ENCODE results near the gene EVA1C.
"Not testable (repeated sequence)": the region's sequence is repeated elsewhere in the genome, so short reads cannot be mapped to it uniquely, and the experiment has no call there.

Gene EVA1C

DNA sequence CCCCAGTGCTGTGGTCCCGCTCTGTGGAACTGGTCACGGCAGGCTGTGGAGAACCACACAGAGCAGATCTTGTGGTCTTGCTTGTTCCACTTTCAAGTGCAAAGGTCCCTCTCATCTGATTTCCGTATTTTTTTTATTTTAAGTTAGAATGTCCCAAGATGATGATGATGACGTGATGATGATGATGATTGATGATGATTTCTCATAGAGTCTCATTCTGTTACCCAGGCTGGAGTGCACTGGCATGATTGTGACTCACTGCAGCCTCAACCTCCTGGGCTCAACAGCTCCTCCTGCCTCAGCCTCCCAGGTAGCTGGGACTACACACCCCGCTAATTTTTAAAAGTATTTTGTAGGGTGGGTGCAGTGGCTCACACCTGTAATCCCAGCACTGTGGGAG lies 12.2 kb downstream of the EVA1C start:
- DNase-seq (ENCODE audit: low read depth in 2 of 2) = no peak

DNA sequence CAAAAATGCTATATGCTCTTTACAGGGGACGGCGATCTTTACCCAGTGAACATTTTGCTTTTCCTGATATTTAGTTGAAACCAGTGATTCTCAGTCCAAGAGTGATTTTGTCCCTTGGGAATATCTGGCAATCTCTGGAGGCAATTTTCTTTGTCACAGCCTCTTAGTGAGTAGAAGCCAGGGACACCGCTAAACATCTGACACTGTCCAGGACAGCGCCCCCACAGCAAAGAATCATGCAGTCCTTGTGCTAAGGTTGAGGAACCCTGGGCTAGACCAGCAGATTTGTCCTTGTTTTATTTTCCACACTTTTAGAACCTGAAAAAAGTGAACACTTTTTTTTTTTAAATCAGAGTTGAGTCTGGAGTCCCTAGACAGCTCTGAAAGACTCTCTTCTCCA lies 13.1 kb downstream of the EVA1C start:
- DNase-seq (ENCODE audit: low read depth in 2 of 2) = no peak

- no peak for DNase-seq (ENCODE audit: low read depth in 2 of 2)
Measured at GRCh38 chr21:32426066-32426465, 13.6 kb downstream of the EVA1C start.

- DNase-seq (ENCODE audit: low read depth in 2 of 2) = no peak
Measured at GRCh38 chr21:32426592-32427051, 14.1 kb downstream of the EVA1C start.

- DNase-seq (ENCODE audit: low read depth in 2 of 2) = no peak
Measured at GRCh38 chr21:32427958-32428623, 15.6 kb downstream of the EVA1C start.

DNA sequence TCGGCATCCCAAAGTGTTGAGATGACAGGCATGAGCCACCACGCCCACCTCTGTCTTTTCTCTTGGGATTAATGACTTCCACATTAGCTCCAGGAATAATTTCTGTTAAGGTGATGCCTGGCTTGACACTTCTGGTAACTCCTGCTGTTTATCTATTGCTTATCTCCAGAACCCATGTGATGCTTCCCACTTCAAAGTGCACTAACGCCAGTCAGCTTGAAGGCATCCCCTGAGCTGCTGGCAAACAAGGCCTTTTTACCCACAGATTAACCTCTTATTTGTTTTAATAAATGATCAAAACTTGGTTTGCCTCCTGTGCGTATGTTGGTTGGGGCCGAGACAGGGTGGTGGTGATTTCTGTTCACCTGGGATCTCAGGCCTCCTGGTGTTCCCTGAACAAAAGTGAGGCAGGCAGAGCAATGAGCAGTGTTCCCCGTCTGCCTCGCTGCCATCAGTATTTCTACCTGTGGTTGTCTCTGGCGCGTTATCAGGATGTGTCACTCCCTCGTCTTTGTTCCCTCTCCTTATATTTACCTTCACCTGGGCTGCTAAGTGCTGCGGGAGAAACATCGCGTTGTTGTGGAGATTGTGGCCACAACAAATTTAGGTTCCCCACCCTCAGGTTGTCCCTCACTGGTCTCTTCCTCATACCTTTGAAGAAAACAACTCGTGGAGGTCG lies 20.6 kb downstream of the EVA1C start:
- not testable (repeated sequence) for DNase-seq (ENCODE audit: low read depth in 2 of 2)

DNA sequence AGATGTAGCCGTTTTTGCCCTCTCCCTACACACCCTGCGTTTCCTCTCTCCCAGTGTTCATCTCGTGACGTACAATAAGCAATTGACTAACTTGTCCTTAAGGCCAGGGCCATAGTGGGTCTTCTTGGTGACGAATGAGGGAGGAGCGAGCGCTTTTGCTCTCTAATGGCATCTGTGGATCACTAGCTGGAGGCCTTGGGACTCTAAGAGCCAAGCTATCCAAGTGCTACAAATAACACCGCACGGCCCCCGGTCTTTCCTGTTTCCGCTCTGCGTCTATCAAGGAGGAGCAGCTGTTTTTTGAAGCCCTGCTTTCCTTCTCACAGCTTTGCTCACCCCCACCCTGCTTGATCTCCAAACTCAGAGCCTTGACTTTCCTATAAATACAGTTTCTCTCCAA lies 25.2 kb downstream of the EVA1C start:
- no peak for DNase-seq (ENCODE audit: low read depth in 2 of 2)

GRCh38 chr21:32442566-32443318 lies 30.2 kb downstream of the EVA1C start:
- DNase-seq (ENCODE audit: low read depth in 2 of 2) = no peak

DNA sequence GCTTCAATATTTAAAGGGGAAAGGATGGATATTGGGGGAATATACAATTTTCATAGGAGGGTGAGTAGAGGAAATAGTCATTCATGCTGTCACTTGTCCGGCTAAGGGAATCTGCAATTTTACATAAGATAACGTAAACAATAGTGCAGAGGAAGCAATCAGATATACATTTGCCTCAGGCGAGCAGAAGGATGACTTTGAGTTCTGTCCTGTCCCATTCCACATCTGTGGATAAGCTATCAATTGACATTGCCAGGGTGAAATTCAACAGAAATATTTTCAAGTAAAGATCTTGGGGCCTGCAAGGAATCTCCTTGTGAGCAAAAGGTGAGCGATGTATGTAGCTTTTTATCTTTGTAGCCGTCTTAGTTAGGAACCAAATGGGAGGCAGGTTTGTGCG lies 32.6 kb downstream of the EVA1C start:
- DNase-seq (ENCODE audit: low read depth in 2 of 2) = no peak

GRCh38 chr21:32446440-32446839 lies 33.9 kb downstream of the EVA1C start:
- DNase-seq (ENCODE audit: low read depth in 2 of 2) = not testable (repeated sequence)

DNA sequence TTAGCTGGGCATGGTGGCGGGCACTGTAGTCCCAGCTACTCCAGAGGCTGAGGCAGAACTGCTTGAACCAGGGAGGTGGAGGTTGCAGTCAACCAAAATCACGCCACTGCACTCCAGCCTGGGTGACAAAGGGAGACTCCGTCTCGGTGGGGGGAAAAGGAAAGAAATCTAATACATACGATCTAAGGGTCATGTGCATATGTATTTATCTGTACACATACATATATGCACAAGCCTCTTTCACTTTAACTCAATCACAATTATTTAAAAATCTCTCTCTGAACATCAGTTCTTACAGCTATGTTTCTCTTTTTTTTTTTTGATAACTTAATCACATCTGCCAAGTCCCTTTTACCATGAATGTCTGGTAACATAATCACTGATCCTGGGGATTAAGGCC lies 34.7 kb downstream of the EVA1C start:
- DNase-seq (ENCODE audit: low read depth in 2 of 2) = no peak

DNA sequence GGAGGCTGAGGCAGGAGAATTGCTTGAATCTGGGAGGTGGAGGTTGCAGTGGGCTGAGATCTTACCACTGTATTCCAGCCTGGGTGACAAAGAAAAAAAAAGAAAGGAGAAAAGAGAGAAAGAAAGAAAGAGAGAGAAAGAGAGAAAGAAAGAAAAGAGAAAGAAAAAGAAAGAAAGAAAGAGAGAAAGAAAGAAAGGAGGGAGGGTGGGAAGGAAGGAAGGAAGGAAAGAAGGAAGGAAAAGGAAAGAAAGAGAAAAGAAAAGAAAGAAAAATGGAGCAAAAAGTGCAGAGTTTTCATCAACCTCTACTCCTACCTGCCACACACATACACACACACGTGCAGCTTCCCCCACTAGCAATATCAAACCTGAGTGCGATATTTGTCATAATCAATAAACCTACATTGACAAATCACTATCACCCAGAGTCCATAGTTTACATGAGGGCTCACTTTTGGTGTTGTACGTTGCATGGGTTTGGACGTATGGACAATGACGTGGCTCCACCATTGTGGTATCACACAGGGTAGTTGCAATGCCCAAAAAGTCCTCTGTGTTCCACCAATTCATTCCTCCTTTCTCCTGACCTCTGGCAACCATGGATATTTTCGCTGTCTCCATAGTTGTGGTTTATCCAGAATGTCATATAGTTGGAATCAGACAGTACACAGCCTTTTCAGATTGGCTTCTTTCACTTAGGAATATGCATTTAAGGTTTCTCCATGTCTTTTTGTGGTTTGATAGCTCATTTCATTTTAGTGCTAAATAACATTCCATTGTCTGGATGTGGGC lies 36.5 kb downstream of the EVA1C start:
- DNase-seq (ENCODE audit: low read depth in 2 of 2) = no peak

DNA sequence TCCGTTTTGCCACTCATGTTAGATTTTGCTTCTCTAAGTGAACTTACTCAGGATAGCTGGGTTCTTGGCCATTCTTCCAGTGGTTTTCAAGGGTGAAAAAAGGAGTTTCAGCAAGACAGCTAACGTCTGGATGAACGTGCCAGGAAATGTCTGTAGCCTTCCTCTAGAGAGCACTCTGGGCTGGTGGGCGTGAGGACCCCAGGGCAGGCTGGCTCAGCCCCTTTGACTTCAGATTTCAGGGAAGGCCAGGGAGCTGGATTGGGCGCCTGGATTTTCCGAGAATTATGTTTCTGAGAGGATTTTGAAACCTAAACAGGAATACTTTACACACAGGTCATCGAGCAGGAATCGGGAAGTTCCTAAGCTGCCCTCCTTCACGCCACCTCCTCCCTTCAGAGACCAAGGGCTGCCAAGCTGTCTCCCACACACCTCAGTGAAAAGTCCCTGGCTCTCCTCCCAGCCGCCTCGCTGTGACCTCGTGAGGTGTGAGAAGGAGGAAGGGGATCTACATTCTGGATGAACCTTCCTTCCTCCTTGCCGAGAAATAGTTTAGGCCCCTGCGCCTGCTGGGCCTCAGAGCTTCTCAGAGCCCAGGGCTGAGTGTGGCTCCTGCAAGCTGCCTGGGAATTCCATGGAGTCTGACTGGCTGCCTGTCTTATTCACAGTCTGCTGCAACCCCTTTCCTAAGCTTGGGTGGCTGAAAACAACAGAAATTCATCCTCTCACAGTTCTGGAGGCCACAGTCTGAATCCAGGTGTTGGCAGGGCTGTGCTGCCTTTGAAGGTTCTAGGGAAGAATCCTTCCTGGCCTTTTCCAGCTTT lies 38.6 kb downstream of the EVA1C start:
- not testable (repeated sequence) for DNase-seq (ENCODE audit: low read depth in 2 of 2)

GRCh38 chr21:32452191-32452590 lies 39.7 kb downstream of the EVA1C start:
- not testable (repeated sequence) for DNase-seq (ENCODE audit: low read depth in 2 of 2)

GRCh38 chr21:32452641-32453040 lies 40.1 kb downstream of the EVA1C start:
- DNase-seq (ENCODE audit: low read depth in 2 of 2) = no peak

- no peak for DNase-seq (ENCODE audit: low read depth in 2 of 2)
Measured at GRCh38 chr21:32455548-32455947, 43.0 kb downstream of the EVA1C start.

GRCh38 chr21:32456497-32456918 lies 44.0 kb downstream of the EVA1C start:
- DNase-seq (ENCODE audit: low read depth in 2 of 2) = no peak

GRCh38 chr21:32457360-32457840 lies 44.9 kb downstream of the EVA1C start:
- DNase-seq (ENCODE audit: low read depth in 2 of 2) = no peak

- no peak for DNase-seq (ENCODE audit: low read depth in 2 of 2)
Measured at GRCh38 chr21:32457962-32458361, 45.5 kb downstream of the EVA1C start.

GRCh38 chr21:32459972-32460371 lies 47.5 kb downstream of the EVA1C start:
- DNase-seq (ENCODE audit: low read depth in 2 of 2) = no peak

DNA sequence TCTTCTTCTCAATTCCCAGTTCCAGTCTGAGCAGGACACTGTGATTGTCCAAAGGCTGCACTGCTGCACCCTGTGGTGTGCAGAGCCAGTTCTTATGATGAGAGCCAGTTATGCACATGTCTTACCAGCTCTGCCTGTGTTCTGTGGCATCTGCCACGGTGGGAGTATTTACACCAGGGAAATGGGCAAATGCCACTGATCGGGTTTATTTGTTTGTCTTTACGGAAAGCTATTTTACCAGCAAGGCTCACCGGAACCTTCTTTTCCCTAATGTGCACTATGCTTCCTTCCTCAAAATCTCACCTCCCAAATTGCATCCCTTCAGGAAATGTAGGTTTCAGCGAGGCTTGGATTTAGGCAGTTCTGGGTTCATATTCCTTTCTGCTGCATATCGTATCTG lies 49.0 kb downstream of the EVA1C start:
- no peak for DNase-seq (ENCODE audit: low read depth in 2 of 2)
